H1 (cell line): ENCODE measurements around the gene NAA38. TPM values are rescaled to one million over a fixed set of nuclear protein-coding genes. Genes with fewer than 3 reads are reported as not detected.

Experiments
- CTCF ChIA-PET: fragments of 300-600 bp; sonication (Branson Sonifier 250); formaldehyde crosslinking; loops from one replicate; lab custom pipeline; 2021; ENCODE audit not compliant: partially characterized antibody; lab: Charles Lee
- POLR2A ChIA-PET: fragments of 300-600 bp; sonication (Branson Sonifier 250); formaldehyde crosslinking; loops from one replicate; lab custom pipeline; 2021; ENCODE audit warnings: inconsistent platforms; ENCODE audit not compliant: partially characterized antibody; lab: Charles Lee
- DNase-seq, 2 experiments: peaks; one replicate each; pipeline versions ENCODE4 v3.0.0 to v3.0.0-alpha.2; 2010 to 2022; ENCODE audit warnings: low spot score in 2 of 2, low read depth in 1 of 2, mixed read lengths in 1 of 2
- FAIRE-seq: peaks from 2 replicates; lab custom pipeline; 2011; peaks lifted over from hg19 to GRCh38; lab: Jason Lieb, UNC
- H2AFZ ChIP-seq: 2 replicates; pipeline ENCODE4 v1.8.1; 2012; ENCODE audit warnings: low read length, inconsistent platforms
- H2AK5ac ChIP-seq: 2 replicates; pipeline ENCODE4 v1.6.1; 2013; ENCODE audit warnings: low read depth, low read length
- H2BK120ac ChIP-seq: replicated peaks from 2 replicates; pipeline ENCODE3; 2013; ENCODE audit warnings: low read depth, low read length, inconsistent platforms
- H2BK12ac ChIP-seq: 2 replicates; pipeline ENCODE4 v1.6.1; 2013; ENCODE audit warnings: low read depth, low read length
- H2BK15ac ChIP-seq: 2 replicates; pipeline ENCODE4 v1.6.1; 2013; ENCODE audit warnings: low read length
- H2BK20ac ChIP-seq: 2 replicates; pipeline ENCODE4 v1.6.1; 2013; ENCODE audit warnings: low read length
- H2BK5ac ChIP-seq: 2 replicates; pipeline ENCODE4 v1.6.1; 2013; ENCODE audit warnings: low read depth, low read length
- H3K14ac ChIP-seq: 2 replicates; pipeline ENCODE4 v1.6.1; 2013; ENCODE audit warnings: inconsistent platforms; ENCODE audit not compliant: insufficient read length
- H3K18ac ChIP-seq: 2 replicates; pipeline ENCODE4 v1.6.1; 2013; ENCODE audit warnings: low read length; ENCODE audit errors: extremely low read depth
- H3K23ac ChIP-seq: 2 replicates; pipeline ENCODE4 v1.6.1; 2013; ENCODE audit warnings: inconsistent platforms; ENCODE audit not compliant: insufficient read length
- H3K23me2 ChIP-seq: 2 replicates; pipeline ENCODE4 v1.6.1; 2013; ENCODE audit warnings: low read depth, low read length
- H3K27ac ChIP-seq: 2 replicates; pipeline ENCODE4 v1.6.1; 2011; ENCODE audit warnings: low read depth, low read length, inconsistent platforms
- H3K27me3 ChIP-seq, 4 experiments: replicated peaks in 1 of 4; 1 replicate in 1 of 4; 2 replicates in 3 of 4; pipeline versions ENCODE4 v1.6.1 to v1.8.1; 2011 to 2013; ENCODE audit warnings: low read length in 3 of 4, mild to moderate bottlenecking in 3 of 4, inconsistent platforms in 2 of 4, mixed read lengths in 2 of 4, moderate library complexity in 1 of 4; ENCODE audit not compliant: control insufficient read depth in 3 of 4, insufficient read depth in 3 of 4; ENCODE audit errors: extremely low read depth in 1 of 4
- H3K36me3 ChIP-seq, 4 experiments: 2 replicates each; pipeline versions ENCODE4 v1.6.1 to v1.8.1; 2011 to 2013; ENCODE audit warnings: mild to moderate bottlenecking in 4 of 4, low read length in 3 of 4, moderate library complexity in 2 of 4, control low read depth in 1 of 4, inconsistent platforms in 1 of 4; ENCODE audit not compliant: insufficient read depth in 4 of 4, control insufficient read depth in 2 of 4
- H3K4ac ChIP-seq: replicated peaks from 2 replicates; pipeline ENCODE3; 2013; ENCODE audit warnings: low read length, low read depth, mixed read lengths, inconsistent platforms; ENCODE audit not compliant: insufficient read length
- H3K4me1 ChIP-seq, 4 experiments: replicated peaks in 1 of 4; 1 replicate in 1 of 4; 2 replicates in 3 of 4; pipeline versions ENCODE4 v1.6.1 to v1.8.1; 2011 to 2013; ENCODE audit warnings: low read length in 3 of 4, inconsistent platforms in 2 of 4, mixed read lengths in 1 of 4; ENCODE audit not compliant: insufficient read depth in 4 of 4, control insufficient read depth in 3 of 4
- H3K4me2 ChIP-seq, 2 experiments: 2 replicates each; pipeline versions ENCODE4 v1.6.1 to v1.8.1; 2011 to 2013; ENCODE audit warnings: low read depth in 2 of 2, low read length in 2 of 2, control low read depth in 1 of 2, inconsistent platforms in 1 of 2, mild to moderate bottlenecking in 1 of 2; ENCODE audit not compliant: insufficient read depth in 1 of 2
- H3K4me3 ChIP-seq, 4 experiments: fragments of 200-600, 300-600 bp in 1 of 4; sonication (generic), shearing (Covaris generic), sonication (Bioruptor Twin) in 1 of 4; 2 replicates each; pipeline versions ENCODE4 v1.5.1 to v1.8.1; 2011 to 2016; ENCODE audit warnings: low read length in 4 of 4, low read depth in 3 of 4, control low read depth in 2 of 4, inconsistent platforms in 2 of 4, mild to moderate bottlenecking in 2 of 4, mixed read lengths in 1 of 4, moderate library complexity in 1 of 4; ENCODE audit not compliant: insufficient read depth in 2 of 4; ENCODE audit errors: extremely low read depth in 1 of 4
- H3K56ac ChIP-seq: replicated peaks from 2 replicates; pipeline ENCODE3; 2013; ENCODE audit warnings: low read depth, mild to moderate bottlenecking, mixed read lengths, low read length, inconsistent platforms; ENCODE audit not compliant: insufficient read length
- H3K79me1 ChIP-seq: 2 replicates; pipeline ENCODE4 v1.6.1; 2013; ENCODE audit warnings: low read depth, low read length, control low read depth
- H3K79me2 ChIP-seq, 2 experiments: 2 replicates each; pipeline versions ENCODE4 v1.6.1 to v1.8.1; 2012 to 2013; ENCODE audit warnings: low read length in 2 of 2, mild to moderate bottlenecking in 2 of 2, inconsistent platforms in 1 of 2; ENCODE audit not compliant: insufficient read depth in 2 of 2, control insufficient read depth in 1 of 2
- H3K9ac ChIP-seq, 4 experiments: replicated peaks in 1 of 4; 1 replicate in 1 of 4; 2 replicates in 3 of 4; pipeline versions ENCODE4 v1.6.1 to v1.8.1; 2011 to 2013; ENCODE audit warnings: low read depth in 3 of 4, low read length in 3 of 4, control low read depth in 2 of 4, mild to moderate bottlenecking in 2 of 4, moderate library complexity in 2 of 4, inconsistent platforms in 1 of 4; ENCODE audit errors: extremely low read depth in 1 of 4
- H3K9me3 ChIP-seq, 2 experiments: 2 replicates each; pipeline versions ENCODE4 v1.6.1 to v1.8.1; 2012 to 2013; ENCODE audit warnings: mild to moderate bottlenecking in 2 of 2, moderate library complexity in 2 of 2, control low read depth in 1 of 2, inconsistent platforms in 1 of 2, low read depth in 1 of 2, low read length in 1 of 2, mixed read lengths in 1 of 2; ENCODE audit not compliant: insufficient read depth in 2 of 2
- H4K20me1 ChIP-seq, 2 experiments: replicated peaks in 1 of 2; 2 replicates each; pipeline versions ENCODE3 to v1.8.1; 2011 to 2013; ENCODE audit warnings: inconsistent platforms in 2 of 2, low read length in 2 of 2, mild to moderate bottlenecking in 1 of 2; ENCODE audit not compliant: insufficient read depth in 2 of 2, control insufficient read depth in 1 of 2
- H4K5ac ChIP-seq: 2 replicates; pipeline ENCODE4 v1.6.1; 2013; ENCODE audit warnings: low read length, low read depth, mixed read lengths, inconsistent platforms; ENCODE audit not compliant: insufficient read length
- H4K8ac ChIP-seq: 2 replicates; pipeline ENCODE4 v1.8.0; 2013; ENCODE audit warnings: mild to moderate bottlenecking, moderate library complexity, low read length, inconsistent platforms; ENCODE audit not compliant: insufficient read depth; ENCODE audit errors: extremely low read depth
- H4K91ac ChIP-seq: replicated peaks from 2 replicates; pipeline ENCODE3; 2013; ENCODE audit warnings: low read length, mixed read lengths, inconsistent platforms; ENCODE audit not compliant: insufficient read length
- BACH1 ChIP-seq: IDR thresholded peaks from 2 replicates; pipeline ENCODE4 v1.6.1; 2012; ENCODE audit warnings: low read length, improper control_type of control experiment
- RBBP5 ChIP-seq: IDR thresholded peaks from 2 replicates; pipeline ENCODE4 v1.7.1; 2012; ENCODE audit warnings: low read depth, mild to moderate bottlenecking, inconsistent platforms, low read length, moderate library complexity, borderline replicate concordance
- SIN3A ChIP-seq, 2 experiments: IDR thresholded peaks in 1 of 2; conservative IDR thresholded peaks in 1 of 2; 2 replicates each; pipeline ENCODE4 v1.6.1; 2011 to 2012; ENCODE audit warnings: low read length in 2 of 2, improper control_type of control experiment in 1 of 2, low read depth in 1 of 2, mild to moderate bottlenecking in 1 of 2
- WGBS, 2 experiments: shearing (Covaris generic) in 1 of 2; methylation state at CpG; one replicate each; pipeline versions ENCODE4 v1.1.6 to v1.1.7; 2013 to 2015; ENCODE audit warnings: low lambda C conversion rate in 2 of 2, mixed read lengths in 2 of 2, inconsistent platforms in 1 of 2, low coverage in 1 of 2, missing lambda C conversion rate in 1 of 2; ENCODE audit not compliant: insufficient replicate concordance in 2 of 2, insufficient coverage in 1 of 2, insufficient read length in 1 of 2; ENCODE audit errors: extremely low coverage in 1 of 2, missing lambda C conversion rate in 1 of 2; 5-methylcytosine and 5-hydroxymethylcytosine counted together
- polyA plus RNA-seq, 7 experiments: library from polyadenylated mRNA; depleted of rRNA in 3 of 7; stranded (reverse) in 5 of 7; unstranded in 2 of 7; fragments of >200 nt in 5 of 7; fragments of 200-250 nt in 2 of 7; gene quantifications; 1 replicate in 5 of 7; 2 replicates in 1 of 7; 4 replicates in 1 of 7; pipeline versions ENCODE4 v1.2.1 to v1.2.3, GENCODE V29; 2011 to 2013; ENCODE audit warnings: missing spikeins in 2 of 7, mixed read lengths in 2 of 7
- total RNA-seq: library from RNA; stranded (reverse); fragmentation: NEBNext Ultra II Directional; extraction: Animal tissue kit (Norgen Biotek cat#: 25700); gene quantifications from 2 replicates; pipeline ENCODE4 v1.2.1, GENCODE V29; 2021

Gene NAA38
- total and polyA plus RNA-seq, 2 of the 8 experiments (the other 6 are each of a cell fraction or from before 2014, with no cell fraction given) = 30.2 to 109 TPM

GRCh38 chr17:7849130-7849750 lies 8.1 kb downstream of the NAA38 start:
- Histone ChIP-seq H3K23ac (no peak overlapping the region), H3K27me3 (peaks cover 16 to 35% (median 31%) of the 10 kb centered on the region in 4 experiments), H3K23me2 (peaks cover 13% of the 10 kb centered on the region; the same call in 1 of the 2 replicates), H3K27ac (no peak overlapping the region), H4K20me1 (peaks cover 7 to 24% of the 10 kb centered on the region in 2 experiments), H3K79me1 (no peaks in the 10 kb centered on the region), H4K91ac (no peak overlapping the region), H3K36me3 (peaks cover 0 to 4% (median 0%) of the 10 kb centered on the region in 4 experiments; a peak in 3 of 8 replicates), H3K4me3 (no peak overlapping the region), H3K4ac (no peak overlapping the region), H4K5ac (no peak overlapping the region), H3K4me2 (no peak overlapping the region), H2BK5ac (no peak overlapping the region), H3K9me3 (no peaks in the 10 kb centered on the region), H3K56ac (no peak overlapping the region), H2AFZ (no peak overlapping the region), H2AK5ac (no peak overlapping the region), H3K18ac (no peak overlapping the region), H3K9ac (no peak overlapping the region), H3K79me2 (no peaks in the 10 kb centered on the region), H2BK15ac (no peak overlapping the region), H2BK20ac (no peak overlapping the region), H3K4me1 (peaks cover 0 to 28% (median 17%) of the 10 kb centered on the region in 4 experiments; a peak in 6 of 7 replicates), H2BK12ac (no peak overlapping the region), H3K14ac (no peak overlapping the region), H4K8ac (no peak overlapping the region), H2BK120ac (no peak overlapping the region)
- WGBS, 2 experiments = 88% methylated on average over 35 of the region's 35 CpGs; no CpG with 5 or more reads in 1 of the 2 experiments
- CTCF ChIA-PET = interaction anchor here (1.1 to 4.9 kb wide), 4 partner anchors 13 to 106 kb away, joined by 3 to 44 read pairs (median 5); partner anchors contain the start of gene KDM6B
- POLR2A ChIA-PET = interaction anchor here (0.7 to 4.0 kb wide), 3 partner anchors 9 to 13 kb away, joined by 3 to 24 read pairs (median 3); no protein-coding TSS in a partner anchor
- TF ChIP-seq RBBP5 = no peak
- no peak for TF ChIP-seq SIN3A (conservative IDR thresholded peaks at IDR 0.05 in 1 of 2, IDR thresholded peaks at IDR 0.05 in 1 of 2; ENCODE audit: low read depth in 1 of 2, low read length in 2 of 2)
- TF ChIP-seq BACH1 = no peak
- no peak for DNase-seq
- no peak for FAIRE-seq
